ENCODE results near the gene ANKRD2.
A peak's percentile ranks its signal among the peaks of the same experiment; 100 is the strongest.
"Not testable (repeated sequence)": the region's sequence is repeated elsewhere in the genome, so short reads cannot be mapped to it uniquely, and the experiment has no call there.

ANKRD2 gene

GRCh38 chr10:97572214-97572989 is at the start of gene ANKRD2:
TSS of gene ANKRD2 (plus strand) at chr10:97572779. CDS start at chr10:97572789, 10 bp downstream.
- DNase-seq (ENCODE audit: low spot score), result peak; percentile 89

- no peak for DNase-seq (ENCODE audit: low spot score)
Measured at GRCh38 chr10:97522937-97523336, 49.6 kb upstream of the ANKRD2 start.

GRCh38 chr10:97525086-97525485 is 47.5 kb upstream of the ANKRD2 start:
- no peak for DNase-seq (ENCODE audit: low spot score)

GRCh38 chr10:97525683-97526110 is 46.9 kb upstream of the ANKRD2 start:
- DNase-seq (ENCODE audit: low spot score), result no peak

GRCh38 chr10:97528876-97529275 is 43.7 kb upstream of the ANKRD2 start:
- not testable (repeated sequence) for DNase-seq (ENCODE audit: low spot score)

- DNase-seq (ENCODE audit: low spot score), result no peak
Measured at GRCh38 chr10:97529685-97530465, 42.7 kb upstream of the ANKRD2 start.

- DNase-seq (ENCODE audit: low spot score), result no peak
Measured at GRCh38 chr10:97531401-97531986, 41.1 kb upstream of the ANKRD2 start.

- DNase-seq (ENCODE audit: low spot score), result peak; percentile 69
Measured at GRCh38 chr10:97532935-97533671, 39.5 kb upstream of the ANKRD2 start.

- DNase-seq (ENCODE audit: low spot score), result no peak
Measured at GRCh38 chr10:97533888-97534287, 38.7 kb upstream of the ANKRD2 start.

GRCh38 chr10:97534746-97535367 is 37.7 kb upstream of the ANKRD2 start:
- DNase-seq (ENCODE audit: low spot score), result peak; percentile 61

GRCh38 chr10:97537186-97537869 is 35.3 kb upstream of the ANKRD2 start:
- DNase-seq (ENCODE audit: low spot score), result no peak

GRCh38 chr10:97538411-97538810 is 34.2 kb upstream of the ANKRD2 start:
- no peak for DNase-seq (ENCODE audit: low spot score)

- no peak for DNase-seq (ENCODE audit: low spot score)
Measured at GRCh38 chr10:97538839-97539238, 33.7 kb upstream of the ANKRD2 start.

GRCh38 chr10:97539523-97540200 is 32.9 kb upstream of the ANKRD2 start:
- peak; percentile 73 for DNase-seq (ENCODE audit: low spot score)

- no peak for DNase-seq (ENCODE audit: low spot score)
Measured at GRCh38 chr10:97540669-97541500, 31.7 kb upstream of the ANKRD2 start.

- peak; percentile 78 for DNase-seq (ENCODE audit: low spot score)
Measured at GRCh38 chr10:97542169-97543024, 30.2 kb upstream of the ANKRD2 start.

GRCh38 chr10:97543025-97543546 is 29.5 kb upstream of the ANKRD2 start:
- peak; percentile 92 for DNase-seq (ENCODE audit: low spot score)

Measured in AG08396 (cell line).